Esophagus muscularis mucosa (tissue), 4 donors: ENCODE results near the gene KCNE1. TPM values are rescaled to one million over a fixed set of nuclear protein-coding genes. Genes with fewer than 3 reads are reported as not detected.
"Not testable (repeated sequence)": the region's sequence is repeated elsewhere in the genome, so short reads cannot be mapped to it uniquely, and the experiment has no call there.

Experiments used
- DNase-seq: peaks from one replicate; pipeline ENCODE4 v3.0.0-alpha.2; 2017; ENCODE audit errors: extremely low spot score
- H3K27ac ChIP-seq, 4 donors: fragments of 200-600 bp; sonication (generic); replicated peaks in 1 of 4; 1 replicate in 3 of 4; 2 replicates in 1 of 4; pipeline ENCODE4 v1.5.1; 2016 to 2019; ENCODE audit warnings: mild to moderate bottlenecking in 1 of 4
- H3K27me3 ChIP-seq, 4 donors: fragments of 200-600 bp; sonication (generic); one replicate each; pipeline versions ENCODE4 v1.5.1 to v1.6.0; 2016 to 2019
- H3K36me3 ChIP-seq, 4 donors: fragments of 200-600 bp; sonication (generic); one replicate each; pipeline ENCODE4 v1.5.1; 2016 to 2019
- H3K4me1 ChIP-seq, 4 donors: fragments of 200-600 bp; sonication (generic); one replicate each; pipeline ENCODE4 v1.5.1; 2016 to 2019
- H3K4me3 ChIP-seq, 4 donors: fragments of 200-600 bp; sonication (generic); 1 replicate in 2 of 4; 2 replicates in 2 of 4; pipeline ENCODE4 v1.5.1; 2016 to 2019; ENCODE audit warnings: mild to moderate bottlenecking in 4 of 4, moderate library complexity in 1 of 4
- H3K9me3 ChIP-seq, 4 donors: fragments of 200-600 bp; sonication (generic); 1 replicate in 3 of 4; 2 replicates in 1 of 4; pipeline ENCODE4 v1.5.1; 2016 to 2019
- WGBS: methylation state at CpG from one replicate; pipeline ENCODE4 v1.1.5; 2018; 5-methylcytosine and 5-hydroxymethylcytosine counted together
- intact Hi-C: fragments of 100-400 bp; cut with DNase I; formaldehyde crosslinking; loops from one replicate; pipeline ENCODE4 v1.15.1; 2023
- total RNA-seq, 4 donors: library from RNA; depleted of rRNA; stranded (reverse); fragments of >200 nt; gene quantifications; one replicate each; pipeline versions ENCODE4 v1.1.0 to v1.2.1, GENCODE V29; 2016

Gene KCNE1
- total RNA-seq, 4 donors from 2014 or later, result 1.5 to 2.9 (median 2.2) TPM

DNA sequence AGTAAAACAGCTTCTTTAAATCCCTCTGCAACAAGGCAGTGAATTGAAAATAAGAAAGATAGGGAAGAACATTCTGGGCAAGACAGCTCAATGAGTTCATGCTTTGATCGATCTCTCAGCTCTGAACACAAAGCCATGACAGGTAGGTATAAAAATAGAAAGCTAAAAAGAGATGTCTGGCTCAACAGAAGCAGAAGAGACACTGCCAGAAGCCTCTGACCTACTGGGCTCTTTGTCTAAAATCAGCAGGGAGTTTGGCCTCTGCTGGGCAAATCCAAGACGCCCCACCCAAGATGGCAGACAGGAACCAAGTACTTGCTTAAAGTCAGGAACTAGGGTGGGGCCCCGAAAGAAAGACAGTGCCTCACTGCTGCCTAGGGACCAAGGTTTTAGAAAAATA lies 44.7 kb downstream of the KCNE1 start:
- H3K27ac ChIP-seq, H3K4me3 ChIP-seq, intact Hi-C loops, H3K9me3 ChIP-seq, H3K36me3 ChIP-seq, DNase-seq, H3K4me1 ChIP-seq, H3K27me3 ChIP-seq: not testable (repeated sequence)
- no CpG with 5 or more reads among the region's 3 CpGs for WGBS

DNA sequence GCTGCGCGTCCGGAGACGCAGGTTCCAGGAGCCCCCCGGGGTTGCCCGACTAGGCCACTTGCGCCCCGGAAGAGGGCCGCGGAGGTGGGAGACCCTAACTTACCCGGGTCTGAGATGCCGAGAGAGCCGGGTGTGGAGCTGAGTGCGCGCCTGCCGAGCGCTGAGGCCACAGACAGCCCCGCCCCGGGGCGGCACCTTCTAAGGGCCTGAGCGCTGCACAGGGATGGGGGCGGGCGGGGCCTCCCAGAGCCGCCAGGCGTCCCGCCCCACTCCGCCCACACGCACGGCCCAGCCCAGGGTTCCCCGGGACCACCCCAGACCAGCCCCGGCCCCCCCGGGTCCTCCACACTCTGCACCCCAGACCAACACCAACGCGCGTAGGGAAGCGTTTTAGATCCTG lies 52.6 kb downstream of the KCNE1 start:
- H3K9me3 ChIP-seq, DNase-seq, H3K4me1 ChIP-seq, H3K27ac ChIP-seq, intact Hi-C loops, H3K4me3 ChIP-seq, H3K27me3 ChIP-seq, H3K36me3 ChIP-seq: not testable (repeated sequence)
- no CpG with 5 or more reads among the region's 36 CpGs for WGBS

DNA sequence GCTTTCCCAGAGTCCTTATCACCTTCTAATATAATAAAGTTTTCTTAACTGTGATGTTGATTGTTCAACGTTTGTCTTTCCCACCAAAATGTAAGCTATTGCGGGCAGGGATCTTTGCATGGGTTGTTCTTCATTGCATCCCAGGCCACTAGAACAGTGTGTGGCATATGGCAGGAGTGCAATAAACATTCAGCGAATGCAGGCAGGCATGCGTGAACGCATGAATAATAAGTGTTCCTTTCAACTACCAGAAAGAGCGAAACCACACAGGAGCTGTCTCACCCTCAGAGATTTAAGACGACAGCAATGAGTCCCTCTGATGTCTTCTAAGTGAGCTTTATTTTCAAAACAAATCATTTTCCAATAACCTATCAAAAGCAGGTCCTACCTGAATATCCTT lies 53.7 kb downstream of the KCNE1 start:
- H3K27me3 ChIP-seq, DNase-seq, H3K36me3 ChIP-seq, H3K4me1 ChIP-seq, intact Hi-C loops, H3K27ac ChIP-seq, H3K4me3 ChIP-seq, H3K9me3 ChIP-seq: not testable (repeated sequence)
- no CpG with 5 or more reads among the region's 7 CpGs for WGBS

DNA sequence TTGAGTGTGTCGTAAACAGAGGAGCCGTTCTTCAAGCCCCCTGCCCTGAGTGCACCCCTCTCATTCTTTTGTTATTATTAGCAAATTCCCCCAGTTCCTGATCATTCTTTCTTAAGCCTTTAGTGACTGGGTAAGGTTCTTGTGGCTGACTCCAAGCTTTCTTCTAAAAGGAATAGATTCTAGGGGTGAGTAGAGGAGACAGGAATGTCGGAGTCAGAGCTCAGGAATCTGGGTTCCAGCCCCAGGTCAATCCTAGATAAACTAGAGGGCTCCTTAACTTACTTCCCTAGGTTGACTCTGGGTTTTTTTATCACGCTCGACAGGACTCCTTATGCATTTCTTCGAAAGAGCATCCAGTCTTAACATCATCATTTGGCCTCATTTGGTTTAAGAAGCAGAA lies 55.8 kb downstream of the KCNE1 start:
- H3K27me3 ChIP-seq, H3K4me3 ChIP-seq, H3K4me1 ChIP-seq, intact Hi-C loops, DNase-seq, H3K36me3 ChIP-seq, H3K9me3 ChIP-seq, H3K27ac ChIP-seq: not testable (repeated sequence)
- no CpG with 5 or more reads among the region's 6 CpGs for WGBS

DNA sequence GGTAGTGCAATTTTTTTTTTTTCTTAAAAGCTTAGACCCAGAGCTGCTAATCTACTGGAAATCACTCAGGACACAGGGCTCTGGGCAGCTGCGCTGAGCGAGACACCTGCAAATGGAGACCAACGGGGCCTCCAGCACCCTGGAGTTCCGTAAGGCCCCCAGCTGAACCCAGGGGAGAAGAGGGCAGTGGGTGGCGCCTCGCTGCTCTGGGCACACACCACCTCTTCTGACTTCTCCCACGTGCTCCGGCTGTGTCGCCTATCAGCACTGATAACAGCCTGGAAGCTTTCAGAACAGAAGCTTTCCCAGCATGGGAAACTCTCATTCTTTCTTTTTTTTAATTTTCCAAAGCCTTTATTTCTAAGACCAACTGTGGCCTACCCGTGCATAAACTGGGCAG lies 56.4 kb downstream of the KCNE1 start:
- DNase-seq, H3K36me3 ChIP-seq, H3K9me3 ChIP-seq, H3K4me1 ChIP-seq, H3K27me3 ChIP-seq, H3K4me3 ChIP-seq, H3K27ac ChIP-seq, intact Hi-C loops: not testable (repeated sequence)
- no CpG with 5 or more reads among the region's 10 CpGs for WGBS

DNA sequence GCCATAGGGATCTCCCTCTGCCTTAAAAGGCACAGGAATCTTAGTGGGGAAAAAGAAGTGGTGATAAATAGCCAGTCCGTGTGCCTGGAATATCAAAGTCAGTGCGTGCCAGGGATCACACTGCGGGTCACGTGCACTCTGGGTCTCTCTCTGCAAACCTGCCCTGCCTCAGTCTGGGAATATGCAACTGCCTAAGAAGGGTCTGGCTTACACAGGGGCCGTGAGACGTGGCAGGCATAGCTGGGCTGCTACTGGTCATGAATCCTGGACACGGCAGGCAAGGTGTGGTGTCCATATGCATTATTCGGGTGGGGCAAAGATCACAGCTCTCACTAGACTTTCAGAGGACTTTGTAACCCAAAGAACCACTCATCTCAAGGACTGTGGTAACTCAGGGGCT lies 65.0 kb downstream of the KCNE1 start:
- WGBS, result no CpG with 5 or more reads among the region's 8 CpGs
- H3K27ac ChIP-seq, H3K4me1 ChIP-seq, H3K4me3 ChIP-seq, intact Hi-C loops, DNase-seq, H3K9me3 ChIP-seq, H3K27me3 ChIP-seq, H3K36me3 ChIP-seq: not testable (repeated sequence)

DNA sequence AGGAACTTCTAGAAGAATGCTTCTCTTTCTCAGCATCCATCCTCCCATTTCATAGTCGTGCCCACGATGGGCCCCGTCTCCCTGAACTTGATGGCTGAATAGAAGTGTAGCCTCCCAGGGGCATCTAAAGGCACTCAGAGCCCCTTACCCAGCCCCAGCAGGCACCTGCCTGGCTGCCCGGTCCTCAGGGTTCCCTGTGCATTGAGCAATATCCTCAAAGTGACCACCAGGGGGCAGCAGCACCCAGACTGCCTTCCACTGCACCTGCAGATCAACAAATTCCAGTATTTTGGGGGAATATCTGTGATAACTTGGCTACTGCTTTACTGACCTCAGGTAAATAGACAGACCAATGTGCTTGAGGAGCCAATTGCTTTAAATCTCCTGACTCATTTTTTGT lies 68.5 kb downstream of the KCNE1 start:
- H3K4me1 ChIP-seq, H3K27ac ChIP-seq, intact Hi-C loops, DNase-seq, H3K27me3 ChIP-seq, H3K9me3 ChIP-seq, H3K36me3 ChIP-seq, H3K4me3 ChIP-seq: not testable (repeated sequence)
- WGBS, result no CpG with 5 or more reads among the region's 4 CpGs

DNA sequence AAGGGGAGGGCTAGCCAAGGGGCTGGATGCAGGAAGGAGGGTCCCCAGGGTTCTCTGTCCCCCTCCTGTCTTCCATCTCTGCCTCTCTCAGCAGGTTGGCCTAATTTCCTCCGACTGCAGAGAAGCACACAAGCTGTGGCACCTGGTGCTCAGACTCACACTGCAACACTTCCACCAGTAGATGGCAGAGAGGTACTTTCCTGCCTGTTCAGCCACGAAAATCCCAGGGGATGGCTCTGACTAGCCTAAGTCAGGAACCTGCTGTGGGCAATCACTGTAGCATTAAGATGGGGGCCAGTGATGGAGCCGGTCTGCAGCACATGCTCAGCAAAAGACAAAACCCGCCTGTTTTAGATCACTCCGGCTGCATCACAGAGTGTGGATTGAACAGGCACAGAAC lies 82.3 kb downstream of the KCNE1 start:
- DNase-seq, H3K4me3 ChIP-seq, H3K27me3 ChIP-seq, intact Hi-C loops, H3K27ac ChIP-seq, H3K9me3 ChIP-seq, H3K36me3 ChIP-seq, H3K4me1 ChIP-seq: not testable (repeated sequence)
- WGBS, result no CpG with 5 or more reads among the region's 5 CpGs

DNA sequence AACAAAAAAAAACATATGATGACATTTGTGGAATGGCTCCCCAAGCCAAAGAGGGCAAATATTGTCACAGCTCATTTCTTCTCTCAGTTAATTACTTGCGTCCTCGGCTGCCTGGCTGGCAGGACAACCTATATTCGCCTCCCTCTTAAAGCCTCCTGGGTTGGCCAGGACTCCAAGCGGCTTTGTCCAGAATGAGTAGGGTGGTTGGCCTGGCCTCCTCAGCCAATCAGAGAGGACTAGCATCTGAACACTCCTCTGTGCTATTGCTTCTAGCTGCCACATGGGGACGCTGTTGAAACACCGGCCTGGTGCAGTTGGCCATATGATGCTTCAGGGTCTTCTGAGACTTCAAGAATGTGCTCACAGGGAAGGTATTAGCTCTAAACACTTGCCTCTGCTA lies 83.6 kb downstream of the KCNE1 start:
- H3K27ac ChIP-seq, DNase-seq, H3K27me3 ChIP-seq, H3K36me3 ChIP-seq, intact Hi-C loops, H3K9me3 ChIP-seq, H3K4me1 ChIP-seq, H3K4me3 ChIP-seq: not testable (repeated sequence)
- WGBS, result no CpG with 5 or more reads among the region's 6 CpGs

DNA sequence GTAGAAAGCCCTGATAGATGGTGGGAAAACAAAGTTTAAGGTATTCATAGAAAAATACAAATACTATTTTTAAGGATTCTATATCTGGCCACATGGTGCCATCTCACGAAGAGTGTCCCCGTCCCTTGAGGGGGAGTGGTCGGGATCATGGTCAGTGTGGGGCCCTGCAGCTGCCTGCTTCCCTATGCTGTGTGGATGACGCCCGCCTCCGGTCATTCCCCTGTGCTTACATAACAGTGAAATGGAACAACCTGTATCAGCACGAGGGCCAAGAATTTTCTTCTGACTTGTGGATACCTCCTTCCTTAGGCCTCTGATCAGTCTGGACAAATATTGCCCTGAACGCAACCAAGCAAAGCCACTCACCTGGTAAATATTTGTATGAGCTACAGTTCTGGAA lies 84.7 kb downstream of the KCNE1 start:
- H3K36me3 ChIP-seq, H3K27ac ChIP-seq, H3K4me3 ChIP-seq, H3K9me3 ChIP-seq, H3K4me1 ChIP-seq, intact Hi-C loops, H3K27me3 ChIP-seq, DNase-seq: not testable (repeated sequence)
- WGBS, result no CpG with 5 or more reads among the region's 8 CpGs

DNA sequence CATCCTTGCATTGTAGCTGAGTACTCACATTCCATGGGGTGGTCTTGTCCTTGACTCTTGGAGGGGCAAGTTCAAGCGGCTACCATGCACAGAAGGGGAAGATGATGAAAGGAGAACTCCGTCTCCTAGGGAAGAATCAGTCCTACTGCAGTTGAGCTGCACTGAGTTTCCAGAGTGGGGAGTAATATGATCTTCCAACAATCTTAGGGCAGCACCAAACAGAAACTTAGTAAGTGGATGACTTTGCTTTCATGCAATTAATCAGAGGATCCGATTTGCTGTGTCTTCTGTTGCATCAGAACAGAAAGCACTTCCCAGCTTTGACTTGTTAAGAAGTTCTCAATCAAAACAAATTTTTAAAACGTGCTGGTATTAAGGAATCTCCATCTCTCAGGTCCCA lies 88.2 kb downstream of the KCNE1 start, which contains the start of gene SMIM34:
Gene SMIM34, minus strand, starts transcription at position 147 of the 400 bp plus-strand sequence. Its CDS starts 112 bp downstream, at position 35.
- H3K9me3 ChIP-seq, H3K4me1 ChIP-seq, H3K27ac ChIP-seq, H3K4me3 ChIP-seq, H3K27me3 ChIP-seq, H3K36me3 ChIP-seq, intact Hi-C loops, DNase-seq: not testable (repeated sequence)
- WGBS, result no CpG with 5 or more reads among the region's 4 CpGs

DNA sequence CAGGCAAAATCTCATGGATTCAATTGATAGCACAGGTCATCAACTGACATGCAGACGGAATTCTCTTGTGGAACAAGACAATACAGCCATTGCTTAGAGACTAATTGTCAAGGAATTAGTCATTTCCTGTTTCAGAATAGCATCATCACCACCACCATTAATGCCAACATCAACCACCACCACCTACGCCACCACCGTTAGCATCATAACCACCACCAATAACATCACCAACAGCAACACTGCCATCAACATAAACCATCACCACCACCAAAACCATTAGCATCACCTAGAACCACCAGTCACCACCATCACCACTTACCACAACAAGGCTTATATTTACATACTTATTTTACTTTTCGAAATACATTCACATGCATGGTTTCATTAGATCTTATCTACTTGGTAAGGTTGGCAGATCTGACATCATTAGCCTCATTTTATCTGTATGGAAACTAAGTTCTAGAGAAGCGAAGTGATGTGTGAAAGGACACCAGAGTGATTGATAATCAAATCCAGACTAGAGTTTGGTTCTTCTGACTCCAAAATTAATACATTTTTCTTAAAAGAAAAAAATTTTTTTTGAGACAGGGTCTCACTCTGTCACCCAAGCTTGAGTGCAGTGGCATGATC lies 94.4 kb downstream of the KCNE1 start:
- H3K27ac ChIP-seq, H3K4me1 ChIP-seq, DNase-seq, H3K36me3 ChIP-seq, intact Hi-C loops, H3K9me3 ChIP-seq, H3K4me3 ChIP-seq, H3K27me3 ChIP-seq: not testable (repeated sequence)
- no CpG with 5 or more reads among the region's 5 CpGs for WGBS

DNA sequence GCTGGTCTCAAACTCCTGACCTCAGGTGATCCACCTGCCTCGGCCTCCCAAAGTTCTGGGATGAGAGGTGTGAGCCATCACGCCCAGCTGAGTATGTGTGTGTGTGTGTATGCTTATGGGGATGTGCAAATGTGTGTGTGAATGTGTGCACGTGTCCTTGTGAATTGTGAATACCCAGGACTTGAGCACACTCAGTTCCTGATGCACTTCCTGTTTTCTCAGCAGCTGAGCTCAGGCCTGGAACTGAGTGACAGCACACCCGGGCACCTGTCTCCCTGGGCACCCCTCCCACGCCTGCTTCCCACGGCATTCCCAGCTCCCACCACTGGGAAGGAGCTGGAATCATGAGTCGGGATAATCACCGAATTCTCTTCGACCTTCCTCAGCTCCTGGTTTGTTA lies 104.7 kb downstream of the KCNE1 start:
- H3K36me3 ChIP-seq, H3K9me3 ChIP-seq, H3K27ac ChIP-seq, intact Hi-C loops, H3K4me3 ChIP-seq, H3K4me1 ChIP-seq, H3K27me3 ChIP-seq, DNase-seq: not testable (repeated sequence)
- no CpG with 5 or more reads among the region's 9 CpGs for WGBS

DNA sequence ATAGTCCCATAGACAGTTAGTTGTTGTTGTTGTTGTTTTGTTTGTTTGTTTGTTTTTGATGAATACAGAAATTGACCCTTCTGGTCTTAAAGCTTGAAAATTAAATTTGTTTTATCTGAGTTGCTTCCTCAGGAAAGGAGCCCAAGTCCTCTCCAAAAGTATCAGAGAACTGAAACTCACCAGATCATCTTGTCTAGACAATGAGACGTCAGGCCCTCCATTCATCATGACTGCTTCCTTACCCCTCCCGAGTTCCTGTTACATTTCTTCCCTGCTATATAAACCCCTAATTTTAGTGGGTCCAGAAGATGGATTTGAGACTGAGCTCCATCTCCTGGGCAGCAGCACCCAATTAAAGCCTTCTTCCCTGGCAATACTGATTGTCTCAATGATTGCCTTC lies 105.3 kb downstream of the KCNE1 start:
- H3K4me1 ChIP-seq, intact Hi-C loops, H3K9me3 ChIP-seq, H3K27me3 ChIP-seq, H3K27ac ChIP-seq, H3K4me3 ChIP-seq, H3K36me3 ChIP-seq, DNase-seq: not testable (repeated sequence)
- WGBS, result no CpG with 5 or more reads among the region's 2 CpGs
